SU-DHL-6 (cell line): ENCODE results near the gene EIF3D.

ENCODE experiments used
- H2AFZ ChIP-seq: fragments of 200-600 bp; sonication (generic); 2 replicates; pipeline ENCODE4 v1.6.1; 2014; ENCODE audit warnings: low read depth, mild to moderate bottlenecking, moderate library complexity, mixed read lengths, antibody characterized with exemption, low read length; ENCODE audit not compliant: severe bottlenecking
- H3F3A ChIP-seq: fragments of 200-600 bp; shearing (Covaris generic); 2 replicates; pipeline ENCODE4 v1.6.0; 2016; ENCODE audit warnings: antibody characterized with exemption, mild to moderate bottlenecking; ENCODE audit not compliant: insufficient read depth
- H3K27ac ChIP-seq: fragments of 200-600 bp; sonication (generic); 2 replicates; pipeline ENCODE4 v1.5.1; 2016; ENCODE audit warnings: low read depth, mild to moderate bottlenecking, low read length, moderate library complexity, mixed read lengths
- H3K27me3 ChIP-seq: fragments of 200-600 bp; sonication (generic), shearing (Covaris generic); 2 replicates; pipeline ENCODE4 v1.6.0; 2014; ENCODE audit warnings: mild to moderate bottlenecking, low read length
- H3K36me3 ChIP-seq: fragments of 200-600 bp; sonication (generic); 2 replicates; pipeline ENCODE4 v1.6.1; 2014; ENCODE audit warnings: mild to moderate bottlenecking, low read length, mixed read lengths
- H3K4me2 ChIP-seq: fragments of 300-600, 200-600 bp; shearing (Covaris generic), sonication (generic); 2 replicates; pipeline ENCODE4 v1.6.0; 2014; ENCODE audit warnings: low read length, low read depth, mild to moderate bottlenecking; ENCODE audit not compliant: poor library complexity, severe bottlenecking
- H3K4me3 ChIP-seq: fragments of 200-600 bp; sonication (generic); 2 replicates; pipeline ENCODE4 v1.5.1; 2014; ENCODE audit warnings: antibody characterized with exemption, low read length, mild to moderate bottlenecking, mixed read lengths; ENCODE audit not compliant: insufficient read depth, poor library complexity, severe bottlenecking
- H3K79me2 ChIP-seq: fragments of 200-600 bp; sonication (generic); 2 replicates; pipeline ENCODE4 v1.6.1; 2014; ENCODE audit warnings: mild to moderate bottlenecking, low read length, moderate library complexity; ENCODE audit not compliant: insufficient read depth
- H3K9ac ChIP-seq: fragments of 200-600 bp; sonication (generic); 2 replicates; pipeline ENCODE4 v1.7.0; 2014; ENCODE audit warnings: mild to moderate bottlenecking, low read length
- H3K9me2 ChIP-seq: fragments of 200-600 bp; sonication (generic); replicated peaks from 2 replicates; pipeline ENCODE4 v1.6.1; 2014; ENCODE audit warnings: low read length; ENCODE audit not compliant: insufficient read depth
- H3K9me3 ChIP-seq: fragments of 200-600 bp; sonication (generic); 2 replicates; pipeline ENCODE4 v1.6.1; 2014; ENCODE audit warnings: low read length, mixed read lengths; ENCODE audit not compliant: insufficient read depth
- H4K20me1 ChIP-seq: fragments of 200-600 bp; sonication (generic); 2 replicates; pipeline ENCODE4 v1.6.1; 2014; ENCODE audit warnings: low read depth, mild to moderate bottlenecking, antibody characterized with exemption, low read length, moderate library complexity, mixed read lengths
- CTCF ChIP-seq: fragments of 200-600 bp; sonication (generic); IDR thresholded peaks from one replicate; pipeline ENCODE4 v1.5.1; 2017; ENCODE audit warnings: antibody characterized with exemption, mild to moderate bottlenecking, low read length, moderate library complexity; ENCODE audit not compliant: insufficient read depth, poor library complexity, severe bottlenecking
- EZH2phosphoT487 ChIP-seq: fragments of 200-600 bp; sonication (generic), shearing (Covaris generic); conservative IDR thresholded peaks from 2 replicates; pipeline ENCODE4 v1.6.1; 2018; ENCODE audit warnings: mild to moderate bottlenecking, antibody characterized with exemption, low read length, moderate library complexity, mixed read lengths

The EIF3D gene

DNA sequence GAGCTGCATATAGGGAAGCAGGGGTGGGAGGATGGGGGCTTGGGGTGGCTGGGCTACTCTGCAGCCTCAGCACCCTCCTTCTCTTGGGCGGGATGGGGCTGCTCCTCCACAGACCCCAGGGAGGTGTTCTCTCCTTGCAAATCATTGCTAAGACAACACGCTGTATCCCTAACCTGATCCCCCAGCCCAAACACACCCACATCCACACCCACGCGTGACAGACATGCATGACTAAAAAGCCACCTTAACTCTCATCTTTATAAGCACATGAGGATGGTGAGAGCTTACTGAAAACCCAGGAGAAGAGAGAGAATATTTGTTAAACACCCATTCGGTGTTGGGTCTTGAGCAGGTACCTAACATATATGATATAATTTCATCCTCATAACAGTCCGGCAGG is 39.9 kb upstream of the EIF3D start:
- no peaks in the 10 kb centered on the region for H3K9me2 ChIP-seq
- no peaks in the 10 kb centered on the region for H3K27me3 ChIP-seq
- no peaks in the 10 kb centered on the region for H3F3A ChIP-seq
- no peak overlapping the region for H3K9ac ChIP-seq
- H3K79me2 ChIP-seq = no peaks in the 10 kb centered on the region
- no peak overlapping the region for H3K27ac ChIP-seq
- H4K20me1 ChIP-seq = no peaks in the 10 kb centered on the region
- H2AFZ ChIP-seq = no peak overlapping the region
- no peaks in the 10 kb centered on the region for H3K9me3 ChIP-seq
- TF ChIP-seq EZH2phosphoT487 (no peak), CTCF (no peak)
- no peak overlapping the region for H3K4me3 ChIP-seq
- no peak overlapping the region for H3K4me2 ChIP-seq
- no peaks in the 10 kb centered on the region for H3K36me3 ChIP-seq

GRCh38 chr22:36566720-36567119 is 37.8 kb upstream of the EIF3D start:
- H3K27me3 ChIP-seq = no peaks in the 10 kb centered on the region
- no peak overlapping the region for H3K27ac ChIP-seq
- H3K9ac ChIP-seq = no peak overlapping the region
- no peaks in the 10 kb centered on the region for H3K79me2 ChIP-seq
- no peaks in the 10 kb centered on the region for H3K36me3 ChIP-seq
- no peak overlapping the region for H3K4me3 ChIP-seq
- H3K4me2 ChIP-seq = no peak overlapping the region
- TF ChIP-seq EZH2phosphoT487 (no peak), CTCF (no peak)
- no peak overlapping the region for H2AFZ ChIP-seq
- H3F3A ChIP-seq = no peaks in the 10 kb centered on the region
- no peaks in the 10 kb centered on the region for H4K20me1 ChIP-seq
- no peaks in the 10 kb centered on the region for H3K9me2 ChIP-seq
- no peaks in the 10 kb centered on the region for H3K9me3 ChIP-seq

GRCh38 chr22:36565686-36566085 is 36.7 kb upstream of the EIF3D start:
- Histone ChIP-seq H3K27me3 (no peaks in the 10 kb centered on the region), H2AFZ (no peak overlapping the region)

GRCh38 chr22:36565159-36565507 is 36.2 kb upstream of the EIF3D start:
- Histone ChIP-seq H3K27ac (no peak overlapping the region), H3F3A (no peaks in the 10 kb centered on the region), H3K79me2 (no peaks in the 10 kb centered on the region), H3K27me3 (no peaks in the 10 kb centered on the region), H3K9ac (no peak overlapping the region), H3K4me2 (no peak overlapping the region), H3K4me3 (no peak overlapping the region), H2AFZ (no peak overlapping the region), H3K9me3 (no peaks in the 10 kb centered on the region), H3K36me3 (no peaks in the 10 kb centered on the region), H4K20me1 (no peaks in the 10 kb centered on the region), H3K9me2 (no peaks in the 10 kb centered on the region)
- no peak for TF ChIP-seq CTCF

More at GRCh38 chr22:36565686-36566085, 36.7 kb upstream of the EIF3D start:
- H3K9me2 ChIP-seq = no peaks in the 10 kb centered on the region
- H3K27ac ChIP-seq = no peak overlapping the region
- no peaks in the 10 kb centered on the region for H4K20me1 ChIP-seq
- H3F3A ChIP-seq = no peaks in the 10 kb centered on the region
- H3K9me3 ChIP-seq = no peaks in the 10 kb centered on the region
- H3K9ac ChIP-seq = no peak overlapping the region
- H3K79me2 ChIP-seq = no peaks in the 10 kb centered on the region
- no peak overlapping the region for H3K4me2 ChIP-seq
- H3K4me3 ChIP-seq = no peak overlapping the region
- TF ChIP-seq EZH2phosphoT487 = no peak
- H3K36me3 ChIP-seq = no peaks in the 10 kb centered on the region
